A549 (cell line): ENCODE data around the gene PSAPL1. TPM values are rescaled to one million over a fixed set of nuclear protein-coding genes. Genes with fewer than 3 reads are reported as not detected.

ENCODE experiments used
- ATAC-seq, 2 experiments: fragments of 200-7000 bp in 1 of 2; fragments of >200 bp in 1 of 2; cut with Nextera tagmentation in 1 of 2; cut with Tn5 transposase in 1 of 2; 3 replicates each; pipeline versions ENCODE4 v1.8.0 to v1.9.1; 2018 to 2020; ENCODE audit warnings: mild to moderate bottlenecking in 1 of 2, moderate library complexity in 1 of 2
- CTCF ChIA-PET: fragments of 300-600 bp; sonication (Branson Sonifier 250); formaldehyde crosslinking; extraction: SDS; loops from one replicate; lab custom pipeline; 2021; ENCODE audit warnings: antibody characterized with exemption, inconsistent platforms; lab: Yijun Ruan, JAX
- POLR2A ChIA-PET: fragments of 350-600 bp; formaldehyde crosslinking; extraction: SDS; loops from one replicate; lab custom pipeline; 2021; ENCODE audit warnings: antibody characterized with exemption, inconsistent platforms; lab: Yijun Ruan, JAX
- DNase-seq, 2 experiments: peaks; one replicate each; pipeline versions ENCODE4 v3.0.0 to v3.0.0-alpha.2; 2011 to 2016; ENCODE audit warnings: low read depth in 1 of 2, low spot score in 1 of 2
- FAIRE-seq: peaks from 2 replicates; lab custom pipeline; 2011; peaks lifted over from hg19 to GRCh38; lab: Jason Lieb, UNC
- H3K27ac ChIP-seq, 2 experiments: fragments of >200 bp; sonication (Bioruptor Twin); formaldehyde crosslinking; 3 replicates each; pipeline ENCODE4 v1.5.1; 2016 to 2017
- H3K4me1 ChIP-seq: fragments of >200 bp; sonication (Bioruptor Twin); formaldehyde crosslinking; 3 replicates; pipeline ENCODE4 v1.6.1; 2016
- H3K4me2 ChIP-seq: fragments of >200 bp; sonication (Bioruptor Twin); formaldehyde crosslinking; 3 replicates; pipeline ENCODE4 v1.6.1; 2016
- H3K4me3 ChIP-seq: fragments of >200 bp; sonication (Bioruptor Twin); formaldehyde crosslinking; 3 replicates; pipeline ENCODE4 v1.5.1; 2016
- H3K9me3 ChIP-seq: fragments of >200 bp; sonication (Bioruptor Twin); formaldehyde crosslinking; 3 replicates; pipeline ENCODE4 v1.6.1; 2016
- BCL3 ChIP-seq: fragments of >200 bp; sonication (Bioruptor Twin); formaldehyde crosslinking; IDR thresholded peaks from 3 replicates; pipeline ENCODE4 v1.6.1; 2016
- CBX8 ChIP-seq: fragments of 200-600 bp; sonication (generic); IDR thresholded peaks from 2 replicates; pipeline ENCODE4 v1.6.1; 2016
- CTCF ChIP-seq: fragments of >200 bp; sonication (Bioruptor Twin); formaldehyde crosslinking; IDR thresholded peaks from 3 replicates; pipeline ENCODE4 v1.5.1; 2016
- E2F6 ChIP-seq: IDR thresholded peaks from 2 replicates; pipeline ENCODE4 v1.6.1; 2012; ENCODE audit warnings: low read depth, borderline replicate concordance
- EP300 ChIP-seq, 2 experiments: fragments of >200 bp; sonication (Bioruptor Twin); formaldehyde crosslinking; IDR thresholded peaks; 2 replicates in 1 of 2; 3 replicates in 1 of 2; pipeline ENCODE4 v1.6.1; 2016 to 2017
- ESRRA ChIP-seq: fragments of 150-350 bp; IDR thresholded peaks from 2 replicates; pipeline ENCODE4 v1.6.1; 2014; ENCODE audit warnings: mild to moderate bottlenecking, low read length, borderline replicate concordance
- FOSL2 ChIP-seq, 2 experiments: fragments of 450-650 bp in 1 of 2; fragments of >200 bp in 1 of 2; sonication (Bioruptor Twin) in 1 of 2; formaldehyde crosslinking; IDR thresholded peaks; 2 replicates each; pipeline versions ENCODE4 v1.5.0 to v1.6.1; 2016 to 2020; ENCODE audit warnings: mild to moderate bottlenecking in 1 of 2, moderate library complexity in 1 of 2
- GATA3 ChIP-seq: IDR thresholded peaks from 2 replicates; pipeline ENCODE4 v1.6.1; 2012; ENCODE audit warnings: borderline replicate concordance
- HES2 ChIP-seq: fragments of >200 bp; sonication (Bioruptor Twin); formaldehyde crosslinking; IDR thresholded peaks from 2 replicates; pipeline ENCODE4 v1.6.1; 2016
- HMGXB4 ChIP-seq: fragments of 250-450 bp; sonication (Bioruptor Pico); IDR thresholded peaks from 2 replicates; pipeline ENCODE4 v1.5.0; 2021; ENCODE audit warnings: mild to moderate bottlenecking, moderate library complexity, borderline replicate concordance
- HOXB13 ChIP-seq: fragments of 250-450 bp; sonication (Bioruptor Pico); IDR thresholded peaks from 2 replicates; pipeline ENCODE4 v1.5.0; 2020; ENCODE audit warnings: low read depth, mild to moderate bottlenecking, moderate library complexity
- JUN ChIP-seq, 2 experiments: fragments of >200 bp; sonication (Bioruptor Twin); formaldehyde crosslinking; IDR thresholded peaks; 2 replicates in 1 of 2; 3 replicates in 1 of 2; pipeline ENCODE4 v1.6.1; 2016 to 2017
- NFE2L2 ChIP-seq: fragments of 150-350 bp; conservative IDR thresholded peaks from 2 replicates; pipeline ENCODE4 v1.6.1; 2014; ENCODE audit warnings: low read length
- NPAS2 ChIP-seq: fragments of 250-450 bp; sonication (Bioruptor Pico); IDR thresholded peaks from 2 replicates; pipeline ENCODE4 v1.8.0; 2022; ENCODE audit warnings: mild to moderate bottlenecking, moderate library complexity, borderline replicate concordance
- RCOR1 ChIP-seq: fragments of 150-350 bp; IDR thresholded peaks from 2 replicates; pipeline ENCODE4 v1.6.1; 2014; ENCODE audit warnings: antibody characterized with exemption, low read length, low read depth
- SREBF2 ChIP-seq: fragments of 450-650 bp; IDR thresholded peaks from 2 replicates; pipeline ENCODE4 v1.6.1; 2014; ENCODE audit warnings: mild to moderate bottlenecking, moderate library complexity
- TP53 ChIP-seq: fragments of 250-450 bp; sonication (Bioruptor Pico); IDR thresholded peaks from 2 replicates; pipeline ENCODE4 v1.5.0; 2021; ENCODE audit warnings: mild to moderate bottlenecking, moderate library complexity
- ZFP36 ChIP-seq: fragments of 450-650 bp; IDR thresholded peaks from 2 replicates; pipeline ENCODE4 v1.6.1; 2014; ENCODE audit warnings: borderline replicate concordance; ENCODE audit not compliant: partially characterized antibody
- ZSCAN20 ChIP-seq: fragments of 250-450 bp; sonication (Bioruptor Pico); IDR thresholded peaks from 2 replicates; pipeline ENCODE4 v1.8.0; 2022; ENCODE audit warnings: mild to moderate bottlenecking, moderate library complexity
- WGBS: methylation state at CpG from one replicate; pipeline ENCODE4 v1.1.6; 2017; ENCODE audit errors: missing lambda C conversion rate; 5-methylcytosine and 5-hydroxymethylcytosine counted together
- polyA plus RNA-seq, 4 experiments: library from polyadenylated mRNA; depleted of rRNA in 3 of 4; stranded (reverse); fragments of >200 nt; fragmentation: RNase III in 1 of 4; extraction: RNeasy Plus Mini Kit Qiagen cat#74134 plus additional on column Dnase treatment in 1 of 4; gene quantifications; 2 replicates in 3 of 4; 3 replicates in 1 of 4; pipeline ENCODE4 v1.2.3, GENCODE V29; 2011 to 2017
- TF ChIP-seq, protein P1 (sequence below): fragments of 150-350 bp; IDR thresholded peaks from 2 replicates; pipeline ENCODE4 v1.6.1; 2014; ENCODE audit warnings: low read depth, mild to moderate bottlenecking, low read length
- TF ChIP-seq, protein P2 (sequence below): IDR thresholded peaks from 2 replicates; pipeline ENCODE4 v1.6.1; 2012

PSAPL1 gene
- polyA plus RNA-seq, 2 of the 4 experiments (the other 2 are of a cell fraction): 0.04 to 0.05 TPM

GRCh38 chr4:7399440-7400234, 35.1 kb downstream of the PSAPL1 start:
- TF ChIP-seq JUN (IDR thresholded peaks at IDR 0.05): no peak
- no peak for TF ChIP-seq RCOR1
- no peak for TF ChIP-seq SREBF2
- TF ChIP-seq NPAS2 (CRISPR knock-in tag): no peak
- TF ChIP-seq CBX8: no peak
- no peak for TF ChIP-seq E2F6
- TF ChIP-seq FOSL2 (IDR thresholded peaks at IDR 0.05): no peak
- TF ChIP-seq FOSL2 (CRISPR knock-in tag; IDR thresholded peaks at IDR 0.05): no peak
- no peak for TF ChIP-seq GATA3
- TF ChIP-seq TP53 (CRISPR knock-in tag): no peak
- TF ChIP-seq ESRRA: no peak
- ChIA-PET CTCF (no interaction called here), POLR2A (no interaction called here)
- FAIRE-seq: no peak
- WGBS: 54% methylated on average over 13 of the region's 16 CpGs
- H3K9me3 ChIP-seq: no peaks in the 10 kb centered on the region
- no peak overlapping the region for H3K4me3 ChIP-seq
- no peak for ATAC-seq
- no peak overlapping the region for H3K27ac ChIP-seq
- DNase-seq: no peak
- peaks cover 13% of the 10 kb centered on the region for H3K4me1 ChIP-seq
- H3K4me2 ChIP-seq: no peak overlapping the region

DNA sequence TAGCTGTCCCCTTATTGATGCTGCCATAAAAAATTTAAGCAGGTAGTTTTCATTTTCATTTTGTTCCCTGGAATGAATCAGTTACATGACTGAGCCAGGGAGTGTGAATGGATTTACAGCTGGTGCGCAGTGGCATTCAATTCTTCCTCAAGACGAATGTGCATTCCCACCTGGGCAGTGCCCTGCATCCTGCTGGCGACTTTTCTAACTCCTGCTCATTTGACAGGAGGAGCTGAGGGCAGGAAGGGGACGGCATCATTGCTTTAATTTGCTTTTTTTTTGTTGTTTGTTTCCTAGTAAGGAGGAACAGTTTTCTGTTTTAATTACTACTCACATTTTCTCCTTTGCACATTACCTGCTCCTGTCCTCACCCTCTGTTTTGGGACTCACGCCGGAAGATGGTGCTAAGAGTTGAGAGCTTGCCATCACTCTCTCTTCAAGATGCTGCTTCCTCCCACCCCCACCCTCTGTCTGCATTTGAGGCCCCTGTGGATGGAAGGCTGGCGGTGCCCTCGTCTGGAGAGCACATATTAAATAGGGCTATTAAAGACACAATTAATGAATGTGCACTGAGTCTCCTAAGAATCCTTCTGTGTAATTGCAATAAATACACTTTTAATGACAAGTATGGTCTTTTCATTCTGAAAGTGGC, 35.8 kb downstream of the PSAPL1 start:
- Histone ChIP-seq H3K4me1 (peaks cover 17% of the 10 kb centered on the region), H3K4me2 (no peak overlapping the region), H3K27ac (no peak overlapping the region), H3K4me3 (no peak overlapping the region), H3K9me3 (no peaks in the 10 kb centered on the region)
- ChIA-PET POLR2A (no interaction called here), CTCF (interaction anchor here (0.5 kb wide), 1 partner anchor 109 kb away, joined by 5 read pairs; no protein-coding TSS in a partner anchor)
- DNase-seq (no peak), FAIRE-seq (no peak), ATAC-seq (no peak)
- TF ChIP-seq, protein P1, sequence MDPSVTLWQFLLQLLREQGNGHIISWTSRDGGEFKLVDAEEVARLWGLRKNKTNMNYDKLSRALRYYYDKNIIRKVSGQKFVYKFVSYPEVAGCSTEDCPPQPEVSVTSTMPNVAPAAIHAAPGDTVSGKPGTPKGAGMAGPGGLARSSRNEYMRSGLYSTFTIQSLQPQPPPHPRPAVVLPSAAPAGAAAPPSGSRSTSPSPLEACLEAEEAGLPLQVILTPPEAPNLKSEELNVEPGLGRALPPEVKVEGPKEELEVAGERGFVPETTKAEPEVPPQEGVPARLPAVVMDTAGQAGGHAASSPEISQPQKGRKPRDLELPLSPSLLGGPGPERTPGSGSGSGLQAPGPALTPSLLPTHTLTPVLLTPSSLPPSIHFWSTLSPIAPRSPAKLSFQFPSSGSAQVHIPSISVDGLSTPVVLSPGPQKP: no peak
- TF ChIP-seq NFE2L2 (no peak), HES2 (no peak), ZFP36 (no peak), EP300 (IDR thresholded peaks at IDR 0.05) (no peak), HMGXB4 (CRISPR knock-in tag) (no peak), HOXB13 (no peak), CBX8 (no peak), NPAS2 (CRISPR knock-in tag) (no peak), JUN (IDR thresholded peaks at IDR 0.05) (no peak), CTCF (no peak), ZSCAN20 (CRISPR knock-in tag) (no peak), BCL3 (no peak)
- TF ChIP-seq, protein P2, sequence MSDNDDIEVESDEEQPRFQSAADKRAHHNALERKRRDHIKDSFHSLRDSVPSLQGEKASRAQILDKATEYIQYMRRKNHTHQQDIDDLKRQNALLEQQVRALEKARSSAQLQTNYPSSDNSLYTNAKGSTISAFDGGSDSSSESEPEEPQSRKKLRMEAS: no peak
- 80% methylated on average over 8 of the region's 8 CpGs for WGBS
